HEK293 (cell line): Measurements from ENCODE around the gene MED29.

Source experiments
- GLIS1 ChIP-seq: fragments of 450-650 bp; formaldehyde crosslinking; IDR thresholded peaks from 2 replicates; pipeline ENCODE4 v1.5.1; 2016; ENCODE audit warnings: missing biosample characterization, missing genetic modification characterization
- HOXD13 ChIP-seq: sonication (generic); formaldehyde crosslinking; IDR thresholded peaks from 2 replicates; pipeline ENCODE4 v1.8.0; 2022; ENCODE audit warnings: missing genetic modification reagents, borderline replicate concordance
- PRDM1 ChIP-seq: fragments of 450-650 bp; formaldehyde crosslinking; IDR thresholded peaks from 2 replicates; pipeline ENCODE4; 2016; ENCODE audit warnings: missing biosample characterization, missing genetic modification characterization
- SCRT2 ChIP-seq: fragments of 450-650 bp; formaldehyde crosslinking; IDR thresholded peaks from 2 replicates; pipeline ENCODE4 v1.5.1; 2016; ENCODE audit warnings: missing biosample characterization, missing genetic modification characterization
- SP3 ChIP-seq: fragments of 450-650 bp; formaldehyde crosslinking; IDR thresholded peaks from 2 replicates; pipeline ENCODE4 v1.5.1; 2016; ENCODE audit warnings: missing biosample characterization, missing genetic modification characterization
- ZBTB44 ChIP-seq: fragments of 450-650 bp; IDR thresholded peaks from 2 replicates; pipeline ENCODE4 v1.5.1; 2018; ENCODE audit warnings: missing biosample characterization, mild to moderate bottlenecking, missing genetic modification characterization
- ZBTB49 ChIP-seq: fragments of 450-650 bp; formaldehyde crosslinking; IDR thresholded peaks from 2 replicates; pipeline ENCODE4 v1.5.1; 2016; ENCODE audit warnings: missing biosample characterization, missing genetic modification characterization, low read depth
- ZBTB7A ChIP-seq: fragments of 450-650 bp; formaldehyde crosslinking; IDR thresholded peaks from 2 replicates; pipeline ENCODE4 v1.5.1; 2016; ENCODE audit warnings: low read depth, missing biosample characterization, missing genetic modification characterization
- ZNF10 ChIP-seq: fragments of 450-650 bp; formaldehyde crosslinking; IDR thresholded peaks from 2 replicates; pipeline ENCODE4 v1.5.1; 2017; ENCODE audit warnings: missing biosample characterization, missing genetic modification characterization
- ZNF138 ChIP-seq: fragments of 450-650 bp; formaldehyde crosslinking; IDR thresholded peaks from 2 replicates; pipeline ENCODE4 v1.5.1; 2016; ENCODE audit warnings: missing biosample characterization, missing genetic modification characterization, borderline replicate concordance
- ZNF148 ChIP-seq: fragments of 450-650 bp; formaldehyde crosslinking; IDR thresholded peaks from 2 replicates; pipeline ENCODE4 v1.5.0; 2017; ENCODE audit warnings: missing biosample characterization, missing genetic modification characterization, borderline replicate concordance
- ZNF221 ChIP-seq: fragments of 450-650 bp; formaldehyde crosslinking; IDR thresholded peaks from 2 replicates; pipeline ENCODE4 v1.5.1; 2017; ENCODE audit warnings: missing biosample characterization, missing genetic modification characterization, borderline replicate concordance
- ZNF311 ChIP-seq: fragments of 450-650 bp; formaldehyde crosslinking; IDR thresholded peaks from 2 replicates; pipeline ENCODE4 v1.5.1; 2017; ENCODE audit warnings: missing biosample characterization, missing genetic modification characterization, borderline replicate concordance
- ZNF335 ChIP-seq: fragments of 450-650 bp; formaldehyde crosslinking; conservative IDR thresholded peaks from 2 replicates; pipeline ENCODE4 v1.5.1; 2016; ENCODE audit warnings: missing biosample characterization, missing genetic modification characterization
- ZNF37A ChIP-seq: fragments of 450-650 bp; IDR thresholded peaks from 2 replicates; pipeline ENCODE4 v1.5.1; 2018; ENCODE audit warnings: missing biosample characterization, missing genetic modification characterization
- ZNF416 ChIP-seq: fragments of 450-650 bp; formaldehyde crosslinking; IDR thresholded peaks from 2 replicates; pipeline ENCODE4 v1.5.1; 2016; ENCODE audit warnings: missing biosample characterization, missing genetic modification characterization
- ZNF501 ChIP-seq: fragments of 450-650 bp; formaldehyde crosslinking; IDR thresholded peaks from 2 replicates; pipeline ENCODE4 v1.5.1; 2016; ENCODE audit warnings: missing biosample characterization, missing genetic modification characterization
- ZNF530 ChIP-seq: fragments of 450-650 bp; formaldehyde crosslinking; IDR thresholded peaks from 2 replicates; pipeline ENCODE4 v1.5.1; 2016; ENCODE audit warnings: low read depth, missing biosample characterization, missing genetic modification characterization
- ZNF555 ChIP-seq: fragments of 450-650 bp; formaldehyde crosslinking; conservative IDR thresholded peaks from 2 replicates; pipeline ENCODE4 v1.5.1; 2017; ENCODE audit warnings: missing biosample characterization, mild to moderate bottlenecking, missing genetic modification characterization, inconsistent platforms
- ZNF580 ChIP-seq: fragments of 450-650 bp; formaldehyde crosslinking; IDR thresholded peaks from 2 replicates; pipeline ENCODE4 v1.5.1; 2016; ENCODE audit warnings: missing biosample characterization, missing genetic modification characterization
- ZNF639 ChIP-seq: fragments of 450-650 bp; formaldehyde crosslinking; IDR thresholded peaks from 2 replicates; pipeline ENCODE4 v1.5.1; 2016; ENCODE audit warnings: missing biosample characterization, missing genetic modification characterization
- ZNF654 ChIP-seq: fragments of 450-650 bp; formaldehyde crosslinking; IDR thresholded peaks from 2 replicates; pipeline ENCODE4 v1.5.1; 2016; ENCODE audit warnings: low read depth, missing biosample characterization, missing genetic modification characterization
- ZNF670 ChIP-seq: fragments of 450-650 bp; formaldehyde crosslinking; IDR thresholded peaks from 2 replicates; pipeline ENCODE4 v1.5.1; 2016; ENCODE audit warnings: missing biosample characterization, missing genetic modification characterization, low read depth
- ZNF677 ChIP-seq: fragments of 450-650 bp; IDR thresholded peaks from 2 replicates; pipeline ENCODE4 v1.5.0; 2018; ENCODE audit warnings: missing biosample characterization, mild to moderate bottlenecking, missing genetic modification characterization, moderate library complexity
- ZNF701 ChIP-seq: fragments of 450-650 bp; formaldehyde crosslinking; IDR thresholded peaks from 2 replicates; pipeline ENCODE4 v1.5.1; 2016; ENCODE audit warnings: missing biosample characterization, missing genetic modification characterization
- ZSCAN4 ChIP-seq: fragments of 450-650 bp; formaldehyde crosslinking; IDR thresholded peaks from 2 replicates; pipeline ENCODE4 v1.5.1; 2017; ENCODE audit warnings: missing biosample characterization, missing genetic modification characterization
- ZSCAN5A ChIP-seq: fragments of 450-650 bp; formaldehyde crosslinking; IDR thresholded peaks from 2 replicates; pipeline ENCODE4 v1.5.1; 2016; ENCODE audit warnings: missing biosample characterization, missing genetic modification characterization

The MED29 gene

GRCh38 chr19:39409208-39410016 is 18.2 kb downstream of the MED29 start (continued):
- TF ChIP-seq ZBTB44 (tag by site-specific recombination), result peak; percentile 31
- TF ChIP-seq ZNF148 (tag by site-specific recombination), result peak; percentile 63; the same call in 1 of the 2 replicates
- no peak for TF ChIP-seq ZNF701 (tag by site-specific recombination)
- peak; percentile 45 for TF ChIP-seq PRDM1
- no peak for TF ChIP-seq ZNF138
- no peak for TF ChIP-seq ZNF416 (tag by site-specific recombination)
- no peak for TF ChIP-seq ZBTB49
- no peak for TF ChIP-seq ZNF670 (tag by site-specific recombination)
- TF ChIP-seq ZNF335 (tag by site-specific recombination), result peak; percentile 59
- TF ChIP-seq ZNF10 (tag by site-specific recombination), result no peak; the same call in 1 of the 2 replicates
- no peak; the same call in 1 of the 2 replicates for TF ChIP-seq ZNF654 (tag by site-specific recombination)
- no peak for TF ChIP-seq ZNF555 (tag by site-specific recombination)
- TF ChIP-seq ZSCAN5A, result no peak
- TF ChIP-seq ZNF311, result no peak
- no peak for TF ChIP-seq ZNF530
- 0 out of 2 replicates have a peak, but pooled peaks have one; percentile 15 for TF ChIP-seq ZNF580 (tag by site-specific recombination)
- TF ChIP-seq SCRT2 (tag by site-specific recombination), result no peak
- TF ChIP-seq ZNF677 (tag by site-specific recombination), result peak; percentile 29; the same call in 1 of the 2 replicates
- TF ChIP-seq ZSCAN4 (tag by site-specific recombination), result 0 out of 2 replicates have a peak, but pooled peaks have one; percentile 43
- TF ChIP-seq ZNF221 (tag by site-specific recombination), result no peak
- peak; percentile 73 for TF ChIP-seq GLIS1 (tag by site-specific recombination)
- no peak; the same call in 1 of the 2 replicates for TF ChIP-seq ZNF639 (tag by site-specific recombination)
- no peak for TF ChIP-seq ZNF37A
- peak; percentile 83 for TF ChIP-seq ZBTB7A
- no peak for TF ChIP-seq HOXD13 (CRISPR knock-in tag)
- peak; percentile 58 for TF ChIP-seq ZNF501 (tag by site-specific recombination)
- peak; percentile 79 for TF ChIP-seq SP3 (tag by site-specific recombination)
